ENCODE measurements around the gene ZNF524. TPM values are rescaled to one million over a fixed set of nuclear protein-coding genes. Genes with fewer than 3 reads are reported as not detected.

The ZNF524 gene
- polyA plus RNA-seq, 3 donors: 27.9 to 60.9 (median 35.5) TPM

GRCh38 chr19:55613930-55614710 lies 14.0 kb downstream of the ZNF524 start:
- 92 to 96% (median 96%) methylated on average over 54 to 75 of the region's 75 CpGs for WGBS, 3 donors
- no peak overlapping the region for H3K27ac ChIP-seq (ENCODE audit: low read depth, low read length)

DNA sequence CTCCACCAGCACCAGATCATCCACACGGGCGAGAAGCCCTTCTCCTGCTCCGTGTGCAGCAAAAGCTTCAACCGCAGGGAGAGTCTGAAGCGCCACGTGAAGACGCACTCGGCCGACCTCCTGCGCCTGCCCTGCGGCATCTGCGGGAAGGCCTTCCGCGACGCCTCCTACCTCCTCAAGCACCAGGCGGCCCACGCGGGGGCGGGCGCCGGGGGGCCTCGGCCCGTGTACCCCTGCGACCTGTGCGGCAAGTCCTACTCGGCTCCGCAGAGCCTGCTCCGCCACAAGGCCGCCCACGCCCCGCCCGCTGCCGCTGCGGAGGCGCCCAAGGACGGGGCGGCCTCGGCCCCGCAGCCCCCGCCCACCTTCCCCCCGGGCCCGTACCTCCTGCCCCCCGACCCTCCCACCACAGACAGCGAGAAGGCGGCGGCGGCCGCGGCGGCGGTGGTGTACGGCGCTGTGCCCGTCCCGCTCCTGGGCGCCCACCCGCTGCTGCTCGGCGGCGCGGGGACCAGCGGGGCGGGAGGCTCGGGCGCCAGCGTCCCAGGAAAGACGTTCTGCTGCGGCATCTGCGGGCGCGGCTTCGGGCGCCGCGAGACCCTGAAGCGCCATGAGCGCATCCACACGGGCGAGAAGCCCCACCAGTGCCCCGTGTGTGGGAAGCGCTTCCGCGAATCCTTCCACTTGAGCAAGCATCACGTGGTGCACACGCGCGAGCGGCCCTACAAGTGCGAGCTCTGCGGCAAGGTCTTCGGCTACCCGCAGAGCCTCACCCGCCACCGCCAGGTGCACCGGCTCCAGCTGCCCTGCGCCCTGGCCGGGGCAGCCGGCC lies 14.8 kb downstream of the ZNF524 start:
- 97 to 98% (median 97%) methylated on average over 88 to 98 of the region's 98 CpGs for WGBS, 3 donors
- no peak overlapping the region for H3K27ac ChIP-seq (ENCODE audit: low read depth, low read length)

- no peak overlapping the region for H3K27ac ChIP-seq (ENCODE audit: low read depth, low read length)
- WGBS, 3 donors: 97% methylated on average over 82 to 88 of the region's 88 CpGs
Measured at GRCh38 chr19:55615543-55616394, 15.7 kb downstream of the ZNF524 start.

DNA sequence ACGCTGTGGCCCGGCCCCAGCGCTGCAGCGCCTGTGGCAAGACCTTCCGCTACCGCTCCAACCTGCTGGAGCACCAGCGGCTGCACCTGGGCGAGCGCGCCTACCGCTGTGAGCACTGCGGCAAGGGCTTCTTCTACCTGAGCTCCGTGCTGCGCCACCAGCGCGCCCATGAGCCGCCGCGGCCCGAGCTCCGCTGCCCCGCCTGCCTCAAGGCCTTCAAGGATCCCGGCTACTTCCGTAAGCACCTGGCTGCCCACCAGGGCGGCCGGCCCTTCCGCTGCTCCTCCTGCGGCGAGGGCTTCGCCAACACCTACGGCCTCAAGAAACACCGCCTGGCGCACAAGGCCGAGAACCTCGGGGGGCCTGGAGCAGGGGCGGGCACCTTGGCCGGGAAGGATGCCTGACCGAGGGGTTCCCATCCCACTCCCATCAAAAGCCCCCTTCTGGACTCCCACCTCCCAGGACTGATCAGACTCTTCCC lies 16.3 kb downstream of the ZNF524 start:
- no peak overlapping the region for H3K27ac ChIP-seq (ENCODE audit: low read depth, low read length)
- 96 to 97% (median 97%) methylated on average over 38 of the region's 38 CpGs for WGBS, 3 donors

- no peak overlapping the region for H3K27ac ChIP-seq (ENCODE audit: low read depth, low read length)
- WGBS, 3 donors: 76 to 90% (median 82%) methylated on average over 8 of the region's 8 CpGs
Measured at GRCh38 chr19:55617426-55617825, 17.3 kb downstream of the ZNF524 start.

DNA sequence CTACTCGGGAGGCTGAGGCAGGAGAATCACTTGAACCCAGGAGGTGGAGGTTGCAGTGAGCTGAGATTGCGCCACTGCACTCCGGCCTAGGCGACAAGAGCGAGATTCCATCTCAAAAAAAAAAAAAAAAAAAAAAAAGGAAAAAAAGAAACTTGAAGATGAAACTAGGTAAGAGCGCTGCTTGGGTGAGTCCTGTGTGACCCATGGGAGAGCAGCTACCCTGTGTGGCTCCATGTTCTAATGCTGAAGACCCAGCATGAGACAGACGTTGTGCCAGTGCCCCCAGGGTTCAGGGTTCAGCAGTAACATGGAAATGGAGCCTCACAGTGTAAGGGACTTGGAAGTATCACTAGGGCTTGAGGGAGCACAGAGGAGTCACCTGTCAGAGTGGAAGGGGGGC lies 18.3 kb downstream of the ZNF524 start:
- no peak overlapping the region for H3K27ac ChIP-seq (ENCODE audit: low read depth, low read length)
- WGBS, 3 donors: 80 to 90% (median 82%) methylated on average over 7 of the region's 7 CpGs

DNA sequence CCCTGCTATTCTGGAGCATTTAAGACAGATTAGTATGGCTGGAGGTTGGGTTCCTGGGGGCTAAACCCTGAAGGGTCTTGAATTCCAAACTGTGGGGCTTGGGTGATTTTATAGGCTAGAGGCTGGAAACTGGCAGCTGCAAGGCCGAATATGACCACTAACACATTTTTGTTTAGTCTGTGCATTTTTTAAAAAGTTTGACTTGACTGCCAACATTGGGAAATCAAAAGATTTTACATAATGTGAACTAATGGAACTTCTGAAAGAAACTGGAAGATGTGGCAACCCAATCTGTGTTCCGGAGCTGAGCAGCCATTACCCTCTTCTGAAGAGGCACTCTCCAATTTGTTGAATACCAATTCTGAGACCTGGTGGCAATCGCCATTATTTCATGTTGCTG lies 19.2 kb downstream of the ZNF524 start:
- H3K27ac ChIP-seq (ENCODE audit: low read depth, low read length): no peak overlapping the region
- 47 to 87% (median 62%) methylated on average over 3 of the region's 3 CpGs for WGBS, 3 donors

GRCh38 chr19:55620410-55621204 lies 20.5 kb downstream of the ZNF524 start:
- no peak overlapping the region for H3K27ac ChIP-seq (ENCODE audit: low read depth, low read length)
- WGBS, 3 donors: 70 to 90% (median 76%) methylated on average over 12 of the region's 12 CpGs

GRCh38 chr19:55621205-55621672 lies 21.2 kb downstream of the ZNF524 start:
- H3K27ac ChIP-seq (ENCODE audit: low read depth, low read length): no peak overlapping the region

GRCh38 chr19:55621673-55622231 lies 21.7 kb downstream of the ZNF524 start:
- no peak overlapping the region for H3K27ac ChIP-seq (ENCODE audit: low read depth, low read length)
- 95% methylated on average over 54 to 55 of the region's 55 CpGs for WGBS, 3 donors

More at GRCh38 chr19:55621205-55621672, 21.2 kb downstream of the ZNF524 start:
- 65 to 85% (median 70%) methylated on average over 9 of the region's 9 CpGs for WGBS, 3 donors

DNA sequence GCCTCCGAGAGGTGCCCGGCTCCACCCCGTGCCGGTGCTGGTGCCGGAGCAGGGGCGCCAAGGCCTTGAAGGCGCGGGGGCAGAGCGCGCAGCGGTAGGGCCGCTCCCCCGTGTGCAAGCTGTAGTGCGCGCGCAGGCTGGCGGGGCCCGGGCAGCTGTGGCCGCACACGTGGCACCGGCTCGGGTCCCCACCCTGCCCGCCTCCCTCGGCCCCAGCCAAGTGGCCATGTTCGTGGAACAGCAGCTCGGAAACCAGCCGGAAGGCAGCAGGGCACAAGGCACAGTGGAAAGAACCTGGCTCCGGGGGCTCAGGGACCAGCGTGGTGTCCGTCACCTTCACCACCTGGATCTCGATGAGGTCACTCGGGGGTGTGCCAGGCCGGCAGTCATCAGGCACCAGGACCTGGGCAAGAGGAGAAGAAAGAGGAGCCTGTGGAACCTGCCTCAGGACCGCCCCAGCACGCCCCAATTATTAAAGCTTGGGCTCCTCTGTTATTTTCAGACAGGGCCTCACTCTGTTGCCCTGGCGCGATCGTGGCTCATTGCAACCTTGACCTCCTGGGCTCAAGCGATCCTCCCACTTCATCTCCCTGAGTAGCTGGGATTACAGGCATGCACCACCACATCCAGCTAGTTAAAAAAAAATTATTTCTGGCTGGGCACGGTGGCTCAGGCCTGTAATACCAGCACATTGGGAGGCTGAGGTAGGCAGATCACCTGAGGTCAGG lies 22.3 kb downstream of the ZNF524 start:
- no peak overlapping the region for H3K27ac ChIP-seq (ENCODE audit: low read depth, low read length)
- 92 to 96% (median 95%) methylated on average over 38 to 40 of the region's 40 CpGs for WGBS, 3 donors

DNA sequence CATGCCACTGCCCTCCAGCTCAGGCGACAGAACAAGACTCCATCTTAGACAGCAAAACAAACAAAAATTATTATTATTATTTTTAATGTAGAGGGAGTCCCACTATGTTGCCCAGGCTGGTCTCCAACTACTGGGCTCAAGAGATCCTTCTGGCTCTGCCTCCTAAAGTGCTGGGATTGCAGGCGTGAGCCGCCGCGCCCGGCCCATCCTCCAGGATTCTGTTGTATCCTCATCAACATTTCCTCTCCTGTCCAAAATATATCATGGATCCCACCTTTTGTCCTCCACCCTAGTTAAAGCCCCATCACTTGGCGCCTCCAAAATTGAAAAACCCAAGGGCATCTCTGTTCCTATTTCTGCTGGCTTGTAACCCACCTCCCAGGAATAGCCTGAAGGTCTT lies 23.0 kb downstream of the ZNF524 start:
- WGBS, 3 donors: 96 to 98% (median 96%) methylated on average over 7 of the region's 7 CpGs
- H3K27ac ChIP-seq (ENCODE audit: low read depth, low read length): no peak overlapping the region

GRCh38 chr19:55623561-55623960 lies 23.5 kb downstream of the ZNF524 start:
- no peak overlapping the region for H3K27ac ChIP-seq (ENCODE audit: low read depth, low read length)
- WGBS, 3 donors: 48 to 68% (median 59%) methylated on average over 7 of the region's 7 CpGs

DNA sequence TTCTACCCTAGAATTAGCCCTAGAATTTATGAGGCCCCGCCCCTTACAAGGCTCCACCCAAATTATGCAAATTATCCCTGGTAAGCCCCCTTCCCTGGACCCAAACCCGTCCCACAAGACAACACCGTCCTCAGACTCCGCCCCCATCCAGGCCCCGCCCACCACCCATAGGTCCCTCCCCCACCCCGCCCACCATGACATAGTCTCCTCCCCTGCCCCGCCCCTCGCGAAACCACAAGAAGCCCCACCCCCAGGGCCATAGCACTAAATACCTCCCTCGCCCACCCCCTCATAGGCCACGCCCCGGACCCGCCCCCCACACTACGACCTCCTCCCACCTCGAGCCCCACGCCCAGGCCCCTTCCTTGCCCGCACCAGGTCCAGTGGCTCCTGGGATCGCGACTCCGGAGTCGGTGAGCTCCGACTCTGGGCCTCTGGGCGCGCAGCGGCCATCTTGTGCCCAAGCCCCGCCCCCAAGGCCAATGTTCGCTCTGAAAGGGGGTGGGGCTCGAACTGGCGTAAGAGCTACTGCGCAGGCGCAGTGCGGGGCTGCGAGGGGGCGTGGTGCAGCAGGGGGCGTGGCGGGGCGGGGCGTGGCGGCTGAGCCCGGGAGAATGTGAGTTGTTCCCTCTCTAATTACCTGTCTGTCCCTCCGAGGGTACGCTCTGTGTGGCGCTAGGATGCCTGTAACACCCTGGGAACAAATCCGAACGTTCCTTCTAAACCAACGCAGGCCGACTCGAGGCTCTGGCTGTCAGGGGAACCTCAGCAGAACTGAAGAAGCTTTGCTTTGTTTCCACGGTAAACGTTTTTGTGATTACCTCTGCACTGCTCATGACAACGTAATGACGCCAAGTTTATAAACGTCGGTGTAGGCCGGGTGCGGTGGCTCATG lies 24.3 kb downstream of the ZNF524 start, which contains the start of gene ZNF784:
ZNF784 (minus strand) TSS at position 458 of the 895 bp plus-strand sequence; CDS start at position 453, 5 bp downstream.
- peak within 1 kb of the TSS; percentile 83 for H3K27ac ChIP-seq (ENCODE audit: low read depth, low read length)
- WGBS, 3 donors: 1% methylated on average over 52 to 56 of the region's 56 CpGs

- H3K27ac ChIP-seq (ENCODE audit: low read depth, low read length): no peak overlapping the region
- 34 to 51% (median 44%) methylated on average over 11 of the region's 11 CpGs for WGBS, 3 donors
Measured at GRCh38 chr19:55625004-55625326, 24.9 kb downstream of the ZNF524 start.

GRCh38 chr19:55626350-55626749 lies 26.3 kb downstream of the ZNF524 start:
- 86 to 89% (median 88%) methylated on average over 11 of the region's 11 CpGs for WGBS, 3 donors

More at GRCh38 chr19:55626350-55626749, 26.3 kb downstream of the ZNF524 start:
- no peak overlapping the region for H3K27ac ChIP-seq (ENCODE audit: low read depth, low read length)

Measured in adipose tissue (tissue), 3 donors.